HepG2 (cell line): ENCODE measurements around the gene DISP2. TPM values are rescaled to one million over a fixed set of nuclear protein-coding genes. Genes with fewer than 3 reads are reported as not detected.
A peak's percentile ranks its signal among the peaks of the same experiment; 100 is the strongest.

Experiments used
- ARHGAP35 ChIP-seq: sonication (generic); formaldehyde crosslinking; IDR thresholded peaks from 2 replicates; pipeline ENCODE4 v1.9.0; 2022; ENCODE audit warnings: mild to moderate bottlenecking, inconsistent platforms, moderate library complexity, missing genetic modification reagents, borderline replicate concordance
- ARID5B ChIP-seq: IDR thresholded peaks from 2 replicates; pipeline ENCODE4 v1.4.0; 2020; ENCODE audit warnings: mild to moderate bottlenecking, missing genetic modification reagents
- ATF4 ChIP-seq, 2 experiments: fragments of 450-650 bp in 1 of 2; sonication (generic) in 1 of 2; formaldehyde crosslinking; IDR thresholded peaks; 2 replicates each; pipeline versions ENCODE4 v1.5.0 to v1.8.0; 2020 to 2022; ENCODE audit warnings: mild to moderate bottlenecking in 1 of 2, missing genetic modification reagents in 1 of 2
- DMTF1 ChIP-seq: sonication (generic); formaldehyde crosslinking; IDR thresholded peaks from 2 replicates; pipeline ENCODE4 v1.4.0; 2020; ENCODE audit warnings: mild to moderate bottlenecking, missing genetic modification reagents
- EED ChIP-seq: sonication (generic); formaldehyde crosslinking; IDR thresholded peaks from 2 replicates; pipeline ENCODE4 v1.5.0; 2020; ENCODE audit warnings: mild to moderate bottlenecking, missing genetic modification reagents
- FIP1L1 ChIP-seq: fragments of 200-400 bp; formaldehyde crosslinking; IDR thresholded peaks from 2 replicates; pipeline ENCODE4 v1.6.1; 2018; ENCODE audit warnings: low read depth, mild to moderate bottlenecking, low read length, moderate library complexity, borderline replicate concordance; ENCODE audit not compliant: insufficient read depth
- FOXA3 ChIP-seq: IDR thresholded peaks from 2 replicates; pipeline ENCODE4 v1.6.1; 2016; ENCODE audit warnings: missing genetic modification reagents, missing compliant biosample characterization
- GPN1 ChIP-seq: sonication (generic); formaldehyde crosslinking; IDR thresholded peaks from 2 replicates; pipeline ENCODE4 v1.5.1; 2020; ENCODE audit warnings: missing genetic modification reagents, borderline replicate concordance
- MED13 ChIP-seq: sonication (generic); formaldehyde crosslinking; IDR thresholded peaks from 2 replicates; pipeline ENCODE4 v1.5.0; 2020; ENCODE audit warnings: missing genetic modification reagents
- NFAT5 ChIP-seq: sonication (generic); formaldehyde crosslinking; IDR thresholded peaks from 2 replicates; pipeline ENCODE4 v1.4.0; 2020; ENCODE audit warnings: missing genetic modification reagents
- TOPORS ChIP-seq: sonication (generic); formaldehyde crosslinking; IDR thresholded peaks from 2 replicates; pipeline ENCODE4 v1.8.0; 2023; ENCODE audit warnings: mild to moderate bottlenecking, missing genetic modification reagents
- ZKSCAN8 ChIP-seq: IDR thresholded peaks from 2 replicates; pipeline ENCODE4 v1.6.1; 2016; ENCODE audit warnings: borderline replicate concordance, missing genetic modification reagents, missing compliant biosample characterization
- ZMYM3 ChIP-seq: sonication (generic); formaldehyde crosslinking; IDR thresholded peaks from 2 replicates; pipeline ENCODE4 v1.5.1; 2020; ENCODE audit warnings: mild to moderate bottlenecking, missing genetic modification reagents
- ZNF234 ChIP-seq: sonication (generic); formaldehyde crosslinking; conservative IDR thresholded peaks from 2 replicates; pipeline ENCODE4 v1.5.1; 2020; ENCODE audit warnings: mild to moderate bottlenecking, missing genetic modification reagents
- polyA plus RNA-seq, 8 experiments: library from polyadenylated mRNA; depleted of rRNA in 3 of 8; stranded (reverse) in 7 of 8; unstranded in 1 of 8; fragments of >200 nt; fragmentation: Illumina TruSeq in 4 of 8; extraction: Trizol in 4 of 8; gene quantifications; 2 replicates each; pipeline versions ENCODE4 v1.2.1 to v1.2.3, GENCODE V29; 2011 to 2016; ENCODE audit warnings: low read depth in 4 of 8, missing spikeins in 1 of 8, mixed read lengths in 1 of 8; ENCODE audit not compliant: insufficient read depth in 1 of 8
- total RNA-seq, 5 experiments: library from RNA; depleted of rRNA; stranded (reverse); fragments of >200 nt; fragmentation: Illumina TruSeq; extraction: Trizol; gene quantifications; 2 replicates each; pipeline ENCODE4 v1.2.3, GENCODE V29; 2016; ENCODE audit warnings: low read depth in 1 of 5

Gene DISP2
- total and polyA plus RNA-seq, 2 of the 13 experiments (the other 11 are each of a cell fraction or from before 2014, with no cell fraction given): 0.09 to 0.32 TPM

- TF ChIP-seq NFAT5: peak; percentile 99
- TF ChIP-seq MED13 (CRISPR knock-in tag): peak; percentile 85; the same call in 1 of the 2 replicates
- TF ChIP-seq FIP1L1: no peak
- TF ChIP-seq DMTF1: no peak
- peak; percentile 91 for TF ChIP-seq EED (CRISPR knock-in tag)
- no peak for TF ChIP-seq GPN1 (CRISPR knock-in tag)
- peak; percentile 95 for TF ChIP-seq ARHGAP35
- TF ChIP-seq ZKSCAN8: no peak
- peak; percentile 35; the same call in 1 of the 2 replicates for TF ChIP-seq FOXA3
- no peak for TF ChIP-seq ZNF234 (CRISPR knock-in tag)
- TF ChIP-seq ARID5B: peak; percentile 71
- TF ChIP-seq TOPORS: peak; percentile 92
- TF ChIP-seq ZMYM3: no peak
- TF ChIP-seq ATF4 (CRISPR knock-in tag; IDR thresholded peaks at IDR 0.05): peak in 1 of 2 experiments; percentile 52; a peak in 2 of 4 replicates
Measured at GRCh38 chr15:40367686-40368611, 9.9 kb downstream of the DISP2 start (continued).
